Astrocyte (in vitro differentiated cells and primary cell): ENCODE data around the gene PCGF2. TPM values are rescaled to one million over a fixed set of nuclear protein-coding genes. Genes with fewer than 3 reads are reported as not detected.

Experiments used
- DNase-seq: peaks from one replicate; pipeline ENCODE4 v3.0.0-alpha.2; 2010; ENCODE audit warnings: low read depth
- FAIRE-seq: peaks from 2 replicates; lab custom pipeline; 2011; peaks lifted over from hg19 to GRCh38; lab: Jason Lieb, UNC
- H2AFZ ChIP-seq: 2 replicates; pipeline ENCODE4 v1.6.0; 2012; ENCODE audit warnings: low read depth, low read length, inconsistent platforms
- H3K27ac ChIP-seq: 2 replicates; pipeline ENCODE4 v1.5.1; 2011; ENCODE audit warnings: low read depth, low read length, inconsistent platforms
- H3K27me3 ChIP-seq: 2 replicates; pipeline ENCODE4 v1.6.0; 2011; ENCODE audit warnings: low read length, inconsistent platforms; ENCODE audit not compliant: insufficient read depth
- H3K36me3 ChIP-seq: 2 replicates; pipeline ENCODE4 v1.5.1; 2011; ENCODE audit warnings: low read length, inconsistent platforms; ENCODE audit not compliant: insufficient read depth
- H3K4me1 ChIP-seq: 2 replicates; pipeline ENCODE4 v1.5.1; 2011; ENCODE audit warnings: low read length, inconsistent platforms; ENCODE audit not compliant: insufficient read depth
- H3K4me2 ChIP-seq: 2 replicates; pipeline ENCODE4 v1.6.0; 2012; ENCODE audit warnings: low read length, inconsistent platforms
- H3K4me3 ChIP-seq: 2 replicates; pipeline ENCODE4 v1.5.1; 2011; ENCODE audit warnings: low read depth, mild to moderate bottlenecking, low read length, inconsistent platforms; ENCODE audit not compliant: insufficient read depth
- H3K79me2 ChIP-seq: 2 replicates; pipeline ENCODE4 v1.6.0; 2012; ENCODE audit warnings: mild to moderate bottlenecking, low read length, inconsistent platforms; ENCODE audit not compliant: insufficient read depth
- H3K9ac ChIP-seq: 2 replicates; pipeline ENCODE4 v1.6.0; 2012; ENCODE audit warnings: mild to moderate bottlenecking, low read length, inconsistent platforms
- H3K9me3 ChIP-seq: 2 replicates; pipeline ENCODE4 v1.5.1; 2012; ENCODE audit warnings: low read depth, mild to moderate bottlenecking, low read length, inconsistent platforms; ENCODE audit not compliant: insufficient read depth
- H4K20me1 ChIP-seq: 2 replicates; pipeline ENCODE4 v1.6.0; 2012; ENCODE audit warnings: low read length, inconsistent platforms; ENCODE audit not compliant: insufficient read depth
- H3K27ac Mint-ChIP-seq: one replicate; pipeline ENCODE4 v1.8.0; 2021; ENCODE audit warnings: mild to moderate bottlenecking, mixed read lengths; ENCODE audit not compliant: unreplicated experiment
- H3K27me3 Mint-ChIP-seq: one replicate; pipeline ENCODE4 v1.8.0; 2021; ENCODE audit warnings: low read depth, mixed read lengths; ENCODE audit not compliant: unreplicated experiment
- H3K36me3 Mint-ChIP-seq: one replicate; pipeline ENCODE4 v1.8.0; 2021; ENCODE audit warnings: low read depth, mixed read lengths; ENCODE audit not compliant: unreplicated experiment
- H3K4me1 Mint-ChIP-seq: one replicate; pipeline ENCODE4 v1.8.0; 2021; ENCODE audit warnings: low read depth, mixed read lengths; ENCODE audit not compliant: unreplicated experiment
- H3K4me3 Mint-ChIP-seq: one replicate; pipeline ENCODE4 v1.8.0; 2021; ENCODE audit warnings: mild to moderate bottlenecking, moderate library complexity, mixed read lengths; ENCODE audit not compliant: unreplicated experiment
- H3K9me3 Mint-ChIP-seq: one replicate; pipeline ENCODE4 v1.8.0; 2021; ENCODE audit warnings: mild to moderate bottlenecking, mixed read lengths; ENCODE audit not compliant: unreplicated experiment
- EZH2 ChIP-seq: IDR thresholded peaks from 2 replicates; pipeline ENCODE4 v1.6.1; 2012; ENCODE audit warnings: mild to moderate bottlenecking, low read length, inconsistent platforms; ENCODE audit not compliant: insufficient read depth
- total RNA-seq: library from RNA; stranded (reverse); gene quantifications from 2 replicates; pipeline ENCODE4 v1.2.1, GENCODE V29; 2021
- TF ChIP-seq, protein P1 (sequence below): IDR thresholded peaks from 2 replicates; pipeline ENCODE4 v1.5.1; 2011; ENCODE audit warnings: low read depth, mild to moderate bottlenecking, inconsistent platforms, low read length, moderate library complexity; ENCODE audit not compliant: insufficient read depth

PCGF2 gene
- total RNA-seq, 1 donor from 2014 or later = 73.7 TPM

DNA sequence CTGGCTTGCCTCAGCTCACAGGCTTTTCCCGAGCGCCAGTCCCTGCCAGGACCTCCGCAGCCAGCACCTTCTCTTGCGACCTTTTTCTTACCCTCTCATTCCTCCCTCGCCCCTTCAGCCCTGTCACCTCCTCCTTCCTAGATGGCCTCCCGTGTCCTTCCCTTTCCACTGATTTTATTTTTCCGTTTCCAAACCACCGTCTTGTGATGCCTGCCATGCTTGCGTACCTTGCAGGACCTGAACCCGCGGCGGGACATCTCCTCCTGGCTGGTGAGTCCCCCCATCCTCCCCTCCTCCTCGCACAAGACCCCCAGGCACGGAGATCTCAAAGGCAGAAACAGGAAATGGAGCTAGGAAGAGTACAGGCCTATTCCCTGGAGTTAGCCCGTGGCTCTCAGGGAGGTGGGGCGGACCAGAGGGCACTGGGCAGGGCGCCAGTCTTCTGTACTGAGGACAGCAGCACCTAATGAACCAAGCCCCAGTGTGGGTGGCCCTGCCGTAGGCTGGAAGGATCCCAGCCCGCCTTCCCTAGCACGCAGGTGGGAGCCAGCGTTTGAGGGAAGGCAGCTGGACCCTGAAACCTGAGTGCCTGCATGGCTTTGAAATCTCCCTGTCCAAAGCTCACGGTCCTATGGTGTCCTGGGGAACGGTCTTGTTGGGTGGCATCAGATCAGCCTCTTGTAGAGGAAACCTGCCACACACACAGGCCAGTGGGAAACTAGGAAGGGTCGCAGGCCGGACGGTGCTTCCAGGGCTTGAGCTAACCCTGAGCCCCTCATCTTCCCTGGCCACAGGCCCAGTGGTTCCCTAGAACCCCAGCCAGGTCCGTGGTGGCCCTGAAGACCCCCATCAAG, 17.4 kb downstream of the PCGF2 start:
- no peak for DNase-seq
- H3K4me2 ChIP-seq = peak overlapping the region; percentile 97
- H3K4me1 Mint-ChIP-seq = peaks cover 15% of the 10 kb centered on the region
- no peaks in the 10 kb centered on the region for H3K9me3 ChIP-seq
- no peak for FAIRE-seq
- peaks cover 22% of the 10 kb centered on the region for H3K36me3 Mint-ChIP-seq
- H3K27ac Mint-ChIP-seq = peak overlapping the region; percentile 92
- TF ChIP-seq, protein P1, sequence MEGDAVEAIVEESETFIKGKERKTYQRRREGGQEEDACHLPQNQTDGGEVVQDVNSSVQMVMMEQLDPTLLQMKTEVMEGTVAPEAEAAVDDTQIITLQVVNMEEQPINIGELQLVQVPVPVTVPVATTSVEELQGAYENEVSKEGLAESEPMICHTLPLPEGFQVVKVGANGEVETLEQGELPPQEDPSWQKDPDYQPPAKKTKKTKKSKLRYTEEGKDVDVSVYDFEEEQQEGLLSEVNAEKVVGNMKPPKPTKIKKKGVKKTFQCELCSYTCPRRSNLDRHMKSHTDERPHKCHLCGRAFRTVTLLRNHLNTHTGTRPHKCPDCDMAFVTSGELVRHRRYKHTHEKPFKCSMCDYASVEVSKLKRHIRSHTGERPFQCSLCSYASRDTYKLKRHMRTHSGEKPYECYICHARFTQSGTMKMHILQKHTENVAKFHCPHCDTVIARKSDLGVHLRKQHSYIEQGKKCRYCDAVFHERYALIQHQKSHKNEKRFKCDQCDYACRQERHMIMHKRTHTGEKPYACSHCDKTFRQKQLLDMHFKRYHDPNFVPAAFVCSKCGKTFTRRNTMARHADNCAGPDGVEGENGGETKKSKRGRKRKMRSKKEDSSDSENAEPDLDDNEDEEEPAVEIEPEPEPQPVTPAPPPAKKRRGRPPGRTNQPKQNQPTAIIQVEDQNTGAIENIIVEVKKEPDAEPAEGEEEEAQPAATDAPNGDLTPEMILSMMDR = no peak
- TF ChIP-seq EZH2 = no peak
- H2AFZ ChIP-seq = peak overlapping the region; percentile 59
- H3K27me3 ChIP-seq = no peaks in the 10 kb centered on the region
- H3K36me3 ChIP-seq = peaks cover 5% of the 10 kb centered on the region
- H3K4me1 ChIP-seq = peaks cover 16% of the 10 kb centered on the region
- H4K20me1 ChIP-seq = peaks cover 50% of the 10 kb centered on the region
- H3K27me3 Mint-ChIP-seq = no peaks in the 10 kb centered on the region
- no peaks in the 10 kb centered on the region for H3K79me2 ChIP-seq
- peak overlapping the region; percentile 87 for H3K9ac ChIP-seq
- H3K4me3 Mint-ChIP-seq = peak overlapping the region; percentile 85
- H3K4me3 ChIP-seq = peak overlapping the region; percentile 67
- peak overlapping the region; percentile 25 for H3K27ac ChIP-seq
- H3K9me3 Mint-ChIP-seq = no peaks in the 10 kb centered on the region

DNA sequence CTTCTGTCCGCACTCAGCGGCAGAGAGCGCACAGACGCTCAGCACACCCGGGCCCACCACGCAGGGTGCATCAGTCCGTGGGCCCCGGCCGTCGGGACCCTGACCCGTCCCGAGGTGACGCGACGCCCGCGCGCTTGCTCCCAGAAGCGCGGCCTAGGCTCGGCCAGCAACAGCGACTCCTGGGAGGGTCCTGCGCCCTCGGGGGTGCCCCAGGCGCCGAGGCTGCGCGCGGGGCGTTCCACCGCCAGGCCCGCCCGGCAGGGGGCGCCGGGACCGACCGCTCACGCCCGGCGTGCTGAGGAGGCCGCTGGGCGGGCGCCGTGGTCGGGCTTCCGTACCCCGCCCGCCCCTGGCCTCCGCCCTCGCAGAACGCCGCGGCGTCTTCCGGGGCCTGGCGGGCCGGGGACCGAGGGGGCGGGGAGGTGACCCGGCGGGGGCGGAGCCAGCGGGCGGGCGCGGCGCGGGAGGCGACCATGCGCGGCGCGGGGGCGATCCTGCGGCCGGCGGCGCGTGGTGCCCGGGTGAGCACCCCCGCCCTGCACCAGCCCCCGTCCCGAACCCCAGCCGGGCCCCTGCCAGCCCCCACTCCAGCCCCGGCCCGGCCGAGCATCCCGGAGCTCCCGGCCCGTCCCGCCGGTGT, 18.1 kb downstream of the PCGF2 start, which contains the start of gene CISD3:
Gene CISD3 (plus strand): TSS at position 456 of the 640 bp plus-strand sequence. CDS start 18 bp downstream, at position 474.
- Histone ChIP-seq H3K9me3 (no peaks in the 10 kb centered on the region), H3K36me3 (peaks cover 5% of the 10 kb centered on the region), H3K4me1 (peaks cover 16% of the 10 kb centered on the region), H3K9ac (peak within 1 kb of the TSS; percentile 87), H3K4me3 (peak within 1 kb of the TSS; percentile 67), H4K20me1 (peaks cover 42% of the 10 kb centered on the region), H3K27ac (peak within 1 kb of the TSS; percentile 25), H3K27me3 (no peaks in the 10 kb centered on the region), H2AFZ (peak within 1 kb of the TSS; percentile 96), H3K4me2 (peak within 1 kb of the TSS; percentile 97), H3K79me2 (no peaks in the 10 kb centered on the region)
- peak within 1 kb of the TSS; percentile 92 for H3K27ac Mint-ChIP-seq
- no peaks in the 10 kb centered on the region for H3K9me3 Mint-ChIP-seq
- peak within 1 kb of the TSS; percentile 85 for H3K4me3 Mint-ChIP-seq
- FAIRE-seq (no peak), DNase-seq (peak; percentile 48)
- peaks cover 20% of the 10 kb centered on the region for H3K36me3 Mint-ChIP-seq
- H3K4me1 Mint-ChIP-seq = peaks cover 15% of the 10 kb centered on the region
- H3K27me3 Mint-ChIP-seq = no peaks in the 10 kb centered on the region
- TF ChIP-seq, protein P1 = no peak
- TF ChIP-seq EZH2 = no peak
